HL-60 (cell line): ENCODE results near the gene B9D1.

Experiments used
- DNase-seq, 2 experiments: peaks; one replicate each; pipeline ENCODE4 v3.0.0-alpha.2; 2010 to 2020; ENCODE audit warnings: low read depth in 1 of 2, low spot score in 1 of 2
- H3K27ac ChIP-seq: fragments of 250-450 bp; sonication (Bioruptor Pico); replicated peaks from 2 replicates; pipeline ENCODE4 v1.5.1; 2020; ENCODE audit warnings: mild to moderate bottlenecking, moderate library complexity
- H3K27me3 ChIP-seq: fragments of 250-450 bp; sonication (Bioruptor Pico); 2 replicates; pipeline ENCODE4 v1.5.1; 2021; ENCODE audit warnings: mild to moderate bottlenecking, moderate library complexity; ENCODE audit not compliant: insufficient read depth, poor library complexity, severe bottlenecking
- H3K4me3 ChIP-seq: replicated peaks from 2 replicates; pipeline ENCODE4 v1.5.1; 2011; ENCODE audit warnings: mild to moderate bottlenecking, control low read depth, low read length; ENCODE audit not compliant: insufficient read depth
- CTCF ChIP-seq: IDR thresholded peaks from one replicate; pipeline ENCODE4 v1.5.1; 2011; ENCODE audit warnings: low read length, control low read depth, inconsistent platforms; ENCODE audit not compliant: insufficient read depth
- GABPA ChIP-seq: IDR thresholded peaks from 2 replicates; pipeline ENCODE4 v1.6.1; 2012; ENCODE audit warnings: low read depth
- POLR2AphosphoS5 ChIP-seq: IDR thresholded peaks from 2 replicates; pipeline ENCODE4 v1.6.1; 2012; ENCODE audit warnings: low read depth
- REST ChIP-seq: IDR thresholded peaks from 2 replicates; pipeline ENCODE4 v1.6.1; 2012; ENCODE audit warnings: low read depth; ENCODE audit not compliant: insufficient replicate concordance
- SPI1 ChIP-seq: IDR thresholded peaks from 2 replicates; pipeline ENCODE4 v1.6.1; 2012; ENCODE audit warnings: low read depth, mild to moderate bottlenecking, borderline replicate concordance

Gene B9D1

DNA sequence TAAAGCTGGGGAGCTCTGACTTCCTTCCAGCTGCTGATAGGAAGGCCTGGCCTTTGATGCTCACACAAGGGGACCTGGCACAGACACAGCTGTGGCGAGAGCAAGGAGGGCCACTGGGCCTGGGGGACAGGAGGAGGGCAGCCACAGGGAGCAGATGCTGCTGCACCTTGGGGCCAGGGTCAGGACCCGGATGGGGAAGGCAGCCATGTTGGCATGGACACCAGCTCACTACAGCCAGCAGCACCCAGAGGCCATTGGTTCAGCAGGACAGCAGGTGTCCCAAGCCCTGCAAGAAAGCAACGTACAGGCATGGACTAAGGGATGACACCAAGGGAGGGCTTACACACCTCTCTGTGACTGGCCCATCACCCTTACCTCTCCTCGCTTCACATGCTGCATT, 40.5 kb upstream of the B9D1 start:
- Histone ChIP-seq H3K4me3 (no peak overlapping the region), H3K27ac (no peak overlapping the region), H3K27me3 (no peaks in the 10 kb centered on the region)
- no peak for DNase-seq
- TF ChIP-seq GABPA (no peak), POLR2AphosphoS5 (no peak), REST (no peak), CTCF (no peak), SPI1 (no peak)

- Histone ChIP-seq H3K27me3 (no peaks in the 10 kb centered on the region), H3K4me3 (no peak overlapping the region), H3K27ac (no peak overlapping the region)
- DNase-seq: no peak
- TF ChIP-seq GABPA (no peak), REST (no peak), CTCF (no peak)
Measured at GRCh38 chr17:19402171-19402570, 39.6 kb upstream of the B9D1 start.

DNA sequence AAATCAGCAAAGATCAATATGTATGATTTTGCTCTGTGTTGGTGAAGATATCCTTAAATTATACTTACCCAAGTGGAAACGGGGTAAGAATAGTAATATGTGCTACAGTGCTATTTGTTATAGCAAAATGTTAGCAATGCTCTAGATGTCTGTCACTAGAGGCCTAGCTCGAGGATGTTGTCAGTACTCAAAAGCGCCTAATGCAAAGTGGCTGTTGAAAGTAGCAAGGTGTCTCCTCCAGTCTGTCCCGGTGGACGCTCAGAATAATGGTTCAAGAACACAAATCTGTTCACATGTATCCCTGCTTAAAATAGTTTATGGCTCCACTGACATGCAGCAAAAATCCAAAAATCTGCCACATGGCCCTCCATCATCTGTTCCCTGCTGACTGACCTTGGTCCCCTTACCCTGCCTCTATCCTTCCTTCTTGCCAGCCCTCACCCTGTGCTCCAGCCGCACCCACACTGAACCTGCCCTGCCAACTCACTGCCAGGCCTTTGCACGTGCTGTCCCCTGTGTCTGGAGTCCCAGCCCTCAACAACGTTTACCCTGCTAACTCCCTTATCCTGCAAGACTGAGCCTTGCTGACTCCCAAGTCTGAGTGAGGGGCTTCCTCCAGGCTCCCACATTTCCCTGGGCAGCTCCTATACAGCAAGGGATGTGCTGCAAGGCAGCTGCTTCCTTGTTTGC, 38.9 kb upstream of the B9D1 start:
- Histone ChIP-seq H3K4me3 (no peak overlapping the region), H3K27ac (no peak overlapping the region), H3K27me3 (no peaks in the 10 kb centered on the region)
- DNase-seq: no peak
- TF ChIP-seq REST (no peak), GABPA (no peak), CTCF (no peak), SPI1 (no peak), POLR2AphosphoS5 (no peak)
